Heart left ventricle (tissue), 16 donors: ENCODE measurements around the gene MRPL55. TPM values are rescaled to one million over a fixed set of nuclear protein-coding genes. Genes with fewer than 3 reads are reported as not detected.

ENCODE experiments used
- ATAC-seq, 4 donors: fragments of 200-7000 bp; cut with Tn5 transposase; one replicate each; pipeline ENCODE4 v1.9.1; 2020 to 2022; ENCODE audit warnings: moderate library complexity in 4 of 4, mild to moderate bottlenecking in 3 of 4, moderate number of reproducible peaks in 1 of 4
- DNase-seq, 5 donors: peaks; one replicate each; pipeline ENCODE4 v3.0.0-alpha.2; 2020
- H3K27ac ChIP-seq, 12 donors: fragments of 200-600 bp; sonication (generic) in 4 of 12; one replicate each; pipeline versions ENCODE4 v1.5.0 to v1.8.0; 2016 to 2022; ENCODE audit warnings: mild to moderate bottlenecking in 2 of 12
- H3K27me3 ChIP-seq, 9 donors: fragments of 200-600 bp; sonication (generic) in 2 of 9; one replicate each; pipeline versions ENCODE4 v1.5.1 to v1.8.0; 2016 to 2022; ENCODE audit warnings: mild to moderate bottlenecking in 3 of 9
- H3K36me3 ChIP-seq, 9 donors: fragments of 200-600 bp; sonication (generic) in 2 of 9; one replicate each; pipeline versions ENCODE4 v1.5.0 to v1.8.0; 2018 to 2022; ENCODE audit warnings: mild to moderate bottlenecking in 2 of 9
- H3K4me1 ChIP-seq, 12 donors: fragments of 200-600 bp; sonication (generic) in 4 of 12; one replicate each; pipeline versions ENCODE4 v1.5.0 to v1.8.0; 2016 to 2022; ENCODE audit warnings: mild to moderate bottlenecking in 3 of 12
- H3K4me3 ChIP-seq, 12 donors: fragments of 200-600 bp; sonication (generic) in 4 of 12; one replicate each; pipeline versions ENCODE4 v1.5.0 to v1.8.0; 2017 to 2022; ENCODE audit warnings: mild to moderate bottlenecking in 9 of 12, moderate library complexity in 4 of 12
- H3K9me3 ChIP-seq, 12 donors: fragments of 200-600 bp; sonication (generic) in 4 of 12; one replicate each; pipeline versions ENCODE4 v1.5.0 to v1.8.0; 2016 to 2022; ENCODE audit warnings: mild to moderate bottlenecking in 1 of 12
- POLR2A ChIP-seq, 2 donors: fragments of 450-650 bp; IDR thresholded peaks; one replicate each; pipeline ENCODE4 v1.6.1; 2017; ENCODE audit warnings: antibody characterized with exemption in 2 of 2, mild to moderate bottlenecking in 2 of 2, moderate library complexity in 2 of 2
- WGBS, 4 donors: extraction: QIAGEN DNeasy Blood & Tissue Kit in 2 of 4; methylation state at CpG; one replicate each; pipeline versions ENCODE4 v1.1.5 to v1.1.7; 2013 to 2018; 5-methylcytosine and 5-hydroxymethylcytosine counted together
- intact Hi-C, 10 donors: fragments of 100-400 bp; cut with DNase I; formaldehyde crosslinking; loops; one replicate each; pipeline versions ENCODE4 v1.11.1 to v1.14.2; 2022
- polyA plus RNA-seq, 2 donors: library from polyadenylated mRNA; stranded (reverse); fragments of 200-250 nt; gene quantifications; one replicate each; pipeline ENCODE4 v1.2.3, GENCODE V29; 2013
- total RNA-seq, 9 donors: library from RNA; depleted of rRNA in 2 of 9; stranded (reverse); fragments of >200 nt in 2 of 9; fragmentation: NEBNext Ultra II Directional in 3 of 9; extraction: Animal tissue kit (Norgen Biotek cat#: 25700) in 3 of 9; gene quantifications; one replicate each; pipeline versions ENCODE4 v1.1.0 to v1.2.4, GENCODE V29; 2016 to 2023
- TF ChIP-seq, protein P1 (sequence below), 12 donors: fragments of 200-600 bp; sonication (generic) in 4 of 12; IDR thresholded peaks; one replicate each; pipeline versions ENCODE4 v1.5.0 to v1.8.0; 2018 to 2022; ENCODE audit warnings: antibody characterized with exemption in 12 of 12, mild to moderate bottlenecking in 5 of 12
- donor health status: ischemic (EF 13 %, LVEDD 7.1; RV severe dilation, severe dysfunction).
- donor health status: healthy with polysubstance abuse.
- donor health status: DM: no; HTN: yes; CAD: no.
- donor health status: DM: no; HTN: no; CAD: no.
- donor health status: ischemic (EF 25% LVEDD 6.9; RV normal size, moderate dysfunction).
- donor health status: ischemic (EF 25% LVEDD 5.7; RV mildly dilated, moderate dysfunction).
- donor health status: healthy.
- donor health status: DM: yes; HTN: yes; CAD: no.
- donor health status: ischemic (EF 35%, LVEDD 5.7; RV mildly dilated, moderate dysfunction).
- donor health status: nonischemic (EF 11% LVEDD 7.7; RV severe dilation, severe dysfunction).
- donor health status: DM: yes; HTN: yes; CAD: no.
- donor health status: PGD.
- donor health status: ischemic (EF 29% LVEDD 5.4; RV normal size, mild dysfunction).
- donor health status: nonischemic (EF 23%, LVEDD 6.1; RV moderate dilation, normal function).

Gene MRPL55
- total and polyA plus RNA-seq, 11 donors = 35.5 to 141 (median 55.1) TPM

DNA sequence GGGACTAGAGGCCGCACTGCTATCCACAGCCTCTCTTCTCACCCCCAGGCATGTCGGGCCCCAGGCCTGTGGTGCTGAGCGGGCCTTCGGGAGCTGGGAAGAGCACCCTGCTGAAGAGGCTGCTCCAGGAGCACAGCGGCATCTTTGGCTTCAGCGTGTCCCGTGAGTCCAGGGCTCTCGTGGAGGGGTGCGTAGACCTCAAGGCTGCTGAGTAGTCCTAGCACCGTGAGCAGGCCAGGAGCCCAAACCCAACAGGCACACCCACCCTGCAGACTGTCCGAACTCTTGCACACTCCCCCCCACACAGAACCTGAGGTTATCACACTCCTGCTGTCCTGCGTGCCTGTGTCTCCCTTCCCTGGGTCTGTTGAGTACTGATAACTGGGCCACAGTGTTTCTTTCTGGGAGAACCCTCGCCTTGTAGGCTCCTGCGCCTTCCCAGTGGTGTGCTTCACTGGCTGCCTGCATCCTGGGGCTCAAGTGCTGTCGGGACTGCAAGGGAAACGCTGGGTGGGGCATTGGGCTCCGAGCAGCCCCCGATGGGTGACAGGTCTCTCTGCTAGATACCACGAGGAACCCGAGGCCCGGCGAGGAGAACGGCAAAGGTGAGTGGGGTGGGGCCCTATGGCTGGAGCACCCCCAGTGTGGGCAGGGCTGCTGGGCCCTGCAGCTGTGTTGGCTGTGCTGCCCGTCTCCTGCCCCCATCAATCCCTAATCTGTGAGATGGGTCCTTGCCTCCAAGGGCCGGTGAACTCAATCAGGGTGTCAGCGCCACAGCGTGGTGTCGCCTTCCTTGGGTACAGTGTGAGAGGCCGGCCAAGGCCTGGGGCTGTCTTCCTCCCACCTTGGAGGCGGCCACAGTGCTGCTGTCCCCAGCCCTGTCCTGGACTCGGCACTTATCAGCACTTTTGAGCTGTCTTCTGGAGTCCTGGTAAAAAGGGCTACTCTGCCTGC is 36.6 kb upstream of the MRPL55 start:
- H3K4me3 ChIP-seq = no peak overlapping the region
- H3K4me1 ChIP-seq = peaks cover 30 to 86% (median 72%) of the 10 kb centered on the region in 12 donors
- no peak overlapping the region for H3K27ac ChIP-seq
- WGBS, 4 donors = 87 to 91% (median 88%) methylated on average over 21 to 31 of the region's 31 CpGs
- H3K9me3 ChIP-seq = no peaks in the 10 kb centered on the region
- H3K36me3 ChIP-seq = peaks cover 0 to 61% (median 32%) of the 10 kb centered on the region in 9 donors
- no peaks in the 10 kb centered on the region for H3K27me3 ChIP-seq
- ATAC-seq (no peak), DNase-seq (peak in 2 of 5 donors; percentile 5 to 51)
- intact Hi-C loops = no loop called here
- TF ChIP-seq, protein P1, sequence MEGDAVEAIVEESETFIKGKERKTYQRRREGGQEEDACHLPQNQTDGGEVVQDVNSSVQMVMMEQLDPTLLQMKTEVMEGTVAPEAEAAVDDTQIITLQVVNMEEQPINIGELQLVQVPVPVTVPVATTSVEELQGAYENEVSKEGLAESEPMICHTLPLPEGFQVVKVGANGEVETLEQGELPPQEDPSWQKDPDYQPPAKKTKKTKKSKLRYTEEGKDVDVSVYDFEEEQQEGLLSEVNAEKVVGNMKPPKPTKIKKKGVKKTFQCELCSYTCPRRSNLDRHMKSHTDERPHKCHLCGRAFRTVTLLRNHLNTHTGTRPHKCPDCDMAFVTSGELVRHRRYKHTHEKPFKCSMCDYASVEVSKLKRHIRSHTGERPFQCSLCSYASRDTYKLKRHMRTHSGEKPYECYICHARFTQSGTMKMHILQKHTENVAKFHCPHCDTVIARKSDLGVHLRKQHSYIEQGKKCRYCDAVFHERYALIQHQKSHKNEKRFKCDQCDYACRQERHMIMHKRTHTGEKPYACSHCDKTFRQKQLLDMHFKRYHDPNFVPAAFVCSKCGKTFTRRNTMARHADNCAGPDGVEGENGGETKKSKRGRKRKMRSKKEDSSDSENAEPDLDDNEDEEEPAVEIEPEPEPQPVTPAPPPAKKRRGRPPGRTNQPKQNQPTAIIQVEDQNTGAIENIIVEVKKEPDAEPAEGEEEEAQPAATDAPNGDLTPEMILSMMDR (IDR thresholded peaks at IDR 0.05) = no peak
- TF ChIP-seq POLR2A (IDR thresholded peaks at IDR 0.05) = no peak

DNA sequence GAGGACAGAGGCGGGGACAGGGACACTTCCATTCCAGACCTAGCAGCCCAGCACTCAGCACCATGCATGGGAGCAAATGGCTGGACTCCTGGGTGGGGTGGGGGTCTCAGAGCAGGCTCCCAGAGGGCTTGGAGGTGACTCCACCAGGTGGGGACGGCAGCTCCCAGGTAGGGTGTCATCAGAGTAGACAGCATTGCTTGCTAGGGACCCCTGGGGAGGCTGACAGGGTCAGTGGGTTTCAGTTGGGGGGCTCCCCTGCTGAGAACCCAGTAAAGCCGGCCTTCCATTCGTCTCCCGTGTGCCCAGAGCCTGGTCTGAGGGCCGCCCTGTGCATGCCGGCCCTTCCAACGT is 35.9 kb upstream of the MRPL55 start:
- Histone ChIP-seq H3K4me3 (no peak overlapping the region), H3K9me3 (no peaks in the 10 kb centered on the region), H3K27me3 (no peaks in the 10 kb centered on the region), H3K36me3 (peaks cover 0 to 59% (median 32%) of the 10 kb centered on the region in 9 donors), H3K27ac (no peak overlapping the region), H3K4me1 (peaks cover 26 to 80% (median 64%) of the 10 kb centered on the region in 12 donors)
- ATAC-seq (no peak), DNase-seq (peak in 1 of 5 donors; percentile 28)
- TF ChIP-seq POLR2A (IDR thresholded peaks at IDR 0.05) = no peak
- TF ChIP-seq, protein P1 (IDR thresholded peaks at IDR 0.05) = no peak
- intact Hi-C loops = no loop called here
- 85 to 95% (median 86%) methylated on average over 4 to 8 of the region's 8 CpGs for WGBS, 4 donors

DNA sequence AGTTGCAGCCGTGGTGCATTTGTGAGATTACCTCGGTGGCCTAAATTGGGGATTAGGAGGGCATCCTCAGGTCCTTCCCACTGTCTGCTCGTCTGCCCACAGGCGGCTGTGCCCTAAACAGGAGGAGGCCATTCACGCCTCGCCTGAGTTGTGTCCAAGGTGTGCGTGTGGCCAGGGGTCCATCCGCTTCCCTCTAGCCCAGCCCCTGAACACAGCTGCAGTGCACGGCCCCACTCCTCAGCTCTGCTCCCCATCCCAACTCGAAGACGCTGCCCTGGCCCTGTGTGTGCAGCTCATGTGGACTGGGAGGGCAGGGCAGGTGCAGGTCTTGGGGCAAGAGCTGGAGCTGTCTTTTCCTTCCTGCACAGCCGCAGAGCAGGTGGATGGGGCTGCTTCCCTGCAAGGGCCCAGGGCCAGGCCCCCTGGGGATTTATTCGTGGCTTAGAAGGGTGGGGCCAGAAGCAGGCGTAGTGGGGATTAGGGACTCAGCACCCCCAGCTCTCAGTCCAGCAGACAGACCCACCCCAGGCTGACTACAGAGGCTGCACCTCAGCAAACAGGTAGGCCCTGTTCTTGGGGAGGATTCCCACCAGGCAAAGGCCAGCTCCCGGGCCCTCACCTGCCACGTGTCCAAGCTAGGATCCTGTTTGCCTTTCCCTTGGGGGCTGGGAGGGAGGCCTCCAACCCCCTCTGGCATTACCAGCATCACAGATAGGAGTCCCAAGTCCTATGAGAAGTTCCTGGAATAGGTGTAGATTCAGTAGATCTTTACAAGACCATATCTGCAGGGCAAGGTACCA is 35.3 kb upstream of the MRPL55 start:
- Histone ChIP-seq H3K4me1 (peaks cover 20 to 75% (median 59%) of the 10 kb centered on the region in 12 donors), H3K36me3 (peaks cover 0 to 57% (median 32%) of the 10 kb centered on the region in 9 donors), H3K27me3 (no peaks in the 10 kb centered on the region), H3K27ac (no peak overlapping the region), H3K4me3 (no peak overlapping the region), H3K9me3 (no peaks in the 10 kb centered on the region)
- intact Hi-C loops = no loop called here
- DNase-seq = peak in 1 of 5 donors; percentile 42
- WGBS, 4 donors = 78 to 82% (median 79%) methylated on average over 14 to 16 of the region's 16 CpGs
- TF ChIP-seq, protein P1 (IDR thresholded peaks at IDR 0.05) = no peak
- TF ChIP-seq POLR2A (IDR thresholded peaks at IDR 0.05) = no peak
- no peak for ATAC-seq
